Left lung (tissue), 10 donors: ENCODE results near the gene BDH2. TPM values are rescaled to one million over a fixed set of nuclear protein-coding genes. Genes with fewer than 3 reads are reported as not detected.

Source experiments
- ATAC-seq: fragments of 200-7000 bp; cut with Tn5 transposase; one replicate; pipeline ENCODE4 v1.9.1; 2020; ENCODE audit warnings: moderate library complexity
- DNase-seq, 4 donors: peaks; one replicate each; pipeline ENCODE4 v3.0.0-alpha.2; 2013 to 2020
- H3K27ac ChIP-seq, 2 donors: fragments of 200-600 bp; sonication (generic) in 1 of 2; one replicate each; pipeline versions ENCODE4 v1.5.0 to v1.8.0; 2020 to 2021
- H3K27me3 ChIP-seq, 2 donors: fragments of 200-600 bp; sonication (generic) in 1 of 2; one replicate each; pipeline versions ENCODE4 v1.5.0 to v1.8.0; 2020 to 2021
- H3K36me3 ChIP-seq, 2 donors: fragments of 200-600 bp; sonication (generic) in 1 of 2; one replicate each; pipeline versions ENCODE4 v1.5.0 to v1.8.0; 2020 to 2021
- H3K4me1 ChIP-seq, 2 donors: fragments of 200-600 bp; one replicate each; pipeline ENCODE4 v1.8.0; 2021
- H3K4me3 ChIP-seq, 2 donors: fragments of 200-600 bp; sonication (generic) in 1 of 2; one replicate each; pipeline versions ENCODE4 v1.5.0 to v1.8.0; 2020 to 2021; ENCODE audit warnings: mild to moderate bottlenecking in 1 of 2
- H3K9me3 ChIP-seq, 2 donors: fragments of 200-600 bp; sonication (generic) in 1 of 2; one replicate each; pipeline versions ENCODE4 v1.5.0 to v1.8.0; 2020 to 2021
- intact Hi-C, 2 donors: fragments of 100-400 bp; cut with DNase I; formaldehyde crosslinking; loops; one replicate each; pipeline versions ENCODE4 v1.11.2 to v1.14.2; 2022
- polyA plus RNA-seq, 6 donors: library from polyadenylated mRNA; unstranded; fragments of 120-200 nt; gene quantifications; one replicate each; pipeline ENCODE4 v1.2.1, GENCODE V29; 2013; ENCODE audit not compliant: insufficient read length in 6 of 6
- total RNA-seq, 2 donors: library from RNA; stranded (reverse); fragmentation: NEBNext Ultra II Directional; extraction: Animal tissue kit (Norgen Biotek cat#: 25700); gene quantifications; one replicate each; pipeline ENCODE4 v1.2.1, GENCODE V29; 2021
- TF ChIP-seq, protein P1 (sequence below), 2 donors: fragments of 200-600 bp; sonication (generic) in 1 of 2; IDR thresholded peaks; one replicate each; pipeline versions ENCODE4 v1.5.0 to v1.8.0; 2021; ENCODE audit warnings: antibody characterized with exemption in 2 of 2
- donor health status: DM: no; HTN: yes; CAD: no.
- donor health status: DM: no; HTN: no; CAD: no.

The BDH2 gene
- total and polyA plus RNA-seq, 8 donors = 27.2 to 138 (median 113) TPM

DNA sequence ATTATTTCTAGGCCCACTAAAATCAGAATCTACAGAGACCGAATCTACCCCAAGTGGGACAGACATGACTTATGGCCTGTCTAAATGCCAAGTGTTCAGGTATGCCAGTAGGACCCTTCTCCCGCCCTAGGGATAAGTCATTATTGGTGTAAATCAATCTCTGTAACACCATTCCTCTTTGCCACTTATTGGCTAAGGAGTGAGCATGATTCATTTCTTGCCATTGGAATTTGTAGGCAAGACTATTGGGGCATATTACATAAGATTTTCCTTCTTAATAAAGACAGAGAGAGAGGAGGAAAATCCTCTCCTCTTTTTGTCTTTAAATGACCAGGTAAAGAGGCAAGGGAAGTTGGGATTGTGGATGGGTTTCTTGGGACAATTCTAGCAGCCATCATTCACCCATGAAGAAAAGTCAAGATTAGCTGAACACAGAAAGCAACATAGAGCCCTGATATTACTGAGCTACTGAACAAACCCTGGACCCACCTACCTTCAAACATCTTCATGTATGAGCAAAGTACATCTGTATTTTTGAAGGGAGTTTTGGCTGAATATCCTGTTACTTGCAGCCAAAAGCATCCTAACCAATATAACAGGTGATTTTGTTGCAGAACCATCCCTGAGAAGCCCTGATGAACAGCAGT, 25.7 kb downstream of the BDH2 start:
- H3K9me3 ChIP-seq = no peaks in the 10 kb centered on the region
- no peak overlapping the region for H3K4me3 ChIP-seq
- TF ChIP-seq, protein P1, sequence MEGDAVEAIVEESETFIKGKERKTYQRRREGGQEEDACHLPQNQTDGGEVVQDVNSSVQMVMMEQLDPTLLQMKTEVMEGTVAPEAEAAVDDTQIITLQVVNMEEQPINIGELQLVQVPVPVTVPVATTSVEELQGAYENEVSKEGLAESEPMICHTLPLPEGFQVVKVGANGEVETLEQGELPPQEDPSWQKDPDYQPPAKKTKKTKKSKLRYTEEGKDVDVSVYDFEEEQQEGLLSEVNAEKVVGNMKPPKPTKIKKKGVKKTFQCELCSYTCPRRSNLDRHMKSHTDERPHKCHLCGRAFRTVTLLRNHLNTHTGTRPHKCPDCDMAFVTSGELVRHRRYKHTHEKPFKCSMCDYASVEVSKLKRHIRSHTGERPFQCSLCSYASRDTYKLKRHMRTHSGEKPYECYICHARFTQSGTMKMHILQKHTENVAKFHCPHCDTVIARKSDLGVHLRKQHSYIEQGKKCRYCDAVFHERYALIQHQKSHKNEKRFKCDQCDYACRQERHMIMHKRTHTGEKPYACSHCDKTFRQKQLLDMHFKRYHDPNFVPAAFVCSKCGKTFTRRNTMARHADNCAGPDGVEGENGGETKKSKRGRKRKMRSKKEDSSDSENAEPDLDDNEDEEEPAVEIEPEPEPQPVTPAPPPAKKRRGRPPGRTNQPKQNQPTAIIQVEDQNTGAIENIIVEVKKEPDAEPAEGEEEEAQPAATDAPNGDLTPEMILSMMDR (IDR thresholded peaks at IDR 0.05) = no peak
- intact Hi-C loops = no loop called here
- peaks cover 4 to 27% of the 10 kb centered on the region in 2 donors for H3K4me1 ChIP-seq
- no peak overlapping the region for H3K27ac ChIP-seq
- no peak for ATAC-seq
- peaks cover 0 to 14% of the 10 kb centered on the region in 2 donors for H3K27me3 ChIP-seq
- no peaks in the 10 kb centered on the region for H3K36me3 ChIP-seq
- DNase-seq = no peak

DNA sequence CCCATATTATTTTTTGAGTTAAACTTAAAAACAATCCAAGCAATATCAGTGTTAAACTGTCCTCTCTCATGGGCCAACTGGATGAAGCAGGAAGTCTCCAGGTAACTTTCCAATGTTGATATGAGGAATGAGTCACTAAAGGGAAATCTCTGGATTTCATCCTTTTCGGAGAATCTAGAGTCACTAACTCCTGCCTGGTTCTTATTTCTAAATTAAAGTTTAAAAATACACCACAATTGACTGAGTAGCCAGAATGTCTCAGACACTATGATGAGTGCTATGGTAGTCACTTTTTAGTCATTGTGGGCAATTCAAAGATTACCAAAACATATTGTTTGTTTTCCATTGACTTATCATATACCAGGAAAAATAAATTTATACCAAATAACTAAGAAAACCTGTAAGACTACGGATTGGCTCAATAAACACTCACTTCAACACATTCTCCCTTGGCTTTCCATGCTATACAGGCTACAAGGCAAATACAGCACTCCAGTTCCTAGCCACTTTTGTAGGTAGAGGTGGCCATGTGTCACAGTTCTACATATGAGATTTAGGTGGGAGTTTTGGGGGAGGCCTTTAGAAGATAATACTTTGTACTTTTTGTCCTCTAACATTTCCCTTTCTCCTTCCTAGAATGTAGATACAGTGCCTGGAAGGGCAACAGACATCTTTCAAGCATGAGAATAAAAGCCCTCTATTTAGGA, 31.6 kb downstream of the BDH2 start:
- H3K9me3 ChIP-seq = no peaks in the 10 kb centered on the region
- no peaks in the 10 kb centered on the region for H3K36me3 ChIP-seq
- ATAC-seq = no peak
- H3K27ac ChIP-seq = no peak overlapping the region
- H3K4me1 ChIP-seq = no peaks in the 10 kb centered on the region
- intact Hi-C loops = no loop called here
- H3K4me3 ChIP-seq = no peak overlapping the region
- TF ChIP-seq, protein P1 (IDR thresholded peaks at IDR 0.05) = no peak
- no peak for DNase-seq
- H3K27me3 ChIP-seq = no peaks in the 10 kb centered on the region

DNA sequence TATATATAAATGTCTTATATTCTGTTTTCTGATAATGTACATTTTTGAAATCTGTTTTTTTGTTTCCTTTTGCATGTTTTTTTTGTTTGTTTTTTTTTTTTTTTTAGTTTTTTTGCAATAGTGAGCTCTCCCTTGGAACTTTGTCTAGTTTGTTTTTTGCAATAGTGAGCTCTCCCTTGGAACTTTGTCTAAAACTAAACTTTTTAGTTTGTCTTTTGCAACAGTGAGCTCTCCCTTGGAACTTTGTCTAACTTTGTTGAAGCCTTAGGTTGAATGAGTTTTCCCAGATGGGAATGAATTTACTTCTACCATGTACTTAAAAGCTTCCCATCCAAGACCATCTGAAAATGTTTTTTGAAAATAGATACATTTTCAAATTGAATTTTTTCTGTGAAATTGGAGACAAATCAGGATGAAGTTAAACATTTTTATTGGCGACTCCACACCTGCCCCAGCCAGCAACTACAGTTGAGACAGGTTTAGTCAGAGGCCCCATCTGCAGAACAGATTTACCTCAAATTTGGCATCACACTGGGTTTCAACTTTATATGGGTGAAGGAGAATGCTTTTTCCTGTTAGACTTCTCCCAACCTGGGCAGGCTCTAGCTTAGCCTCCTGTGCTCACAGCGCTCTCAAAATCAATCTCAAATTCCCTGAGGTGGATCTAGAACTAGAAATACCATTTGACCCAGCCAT, 39.0 kb downstream of the BDH2 start:
- H3K9me3 ChIP-seq = no peaks in the 10 kb centered on the region

DNA sequence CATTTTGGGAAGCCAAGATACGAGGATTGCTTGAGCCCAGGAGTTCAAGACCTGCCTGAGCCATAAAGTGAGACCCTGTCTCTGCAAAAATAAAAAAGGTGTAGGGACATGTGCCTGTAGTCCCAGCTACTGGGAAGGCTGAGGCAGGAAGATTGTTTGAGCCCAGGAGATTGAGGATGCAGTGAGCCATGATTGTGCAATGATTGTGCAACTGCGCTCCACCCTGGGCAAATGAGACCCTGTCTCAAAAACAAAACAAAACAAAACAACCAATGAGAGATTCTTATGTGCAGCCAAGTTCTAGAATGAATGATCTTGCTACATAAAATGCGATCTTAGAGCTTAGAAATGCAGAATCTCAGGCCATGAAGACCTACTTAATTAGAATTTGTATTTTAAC, 45.6 kb downstream of the BDH2 start:
- TF ChIP-seq, protein P1 (IDR thresholded peaks at IDR 0.05) = no peak
- Histone ChIP-seq H3K9me3 (no peaks in the 10 kb centered on the region), H3K27me3 (no peaks in the 10 kb centered on the region), H3K4me3 (no peak overlapping the region), H3K4me1 (no peaks in the 10 kb centered on the region), H3K36me3 (peaks cover 0 to 6% of the 10 kb centered on the region in 2 donors), H3K27ac (no peak overlapping the region)
- intact Hi-C loops = no loop called here
- ATAC-seq = no peak
- no peak for DNase-seq

More for the DNA sequence above, 39.0 kb downstream of the BDH2 start:
- no peak overlapping the region for H3K27ac ChIP-seq
- DNase-seq = no peak
- intact Hi-C loops = no loop called here
- TF ChIP-seq, protein P1 (IDR thresholded peaks at IDR 0.05) = no peak
- H3K36me3 ChIP-seq = no peaks in the 10 kb centered on the region
- H3K4me3 ChIP-seq = no peak overlapping the region
- no peaks in the 10 kb centered on the region for H3K4me1 ChIP-seq
- H3K27me3 ChIP-seq = no peaks in the 10 kb centered on the region
- ATAC-seq = no peak

DNA sequence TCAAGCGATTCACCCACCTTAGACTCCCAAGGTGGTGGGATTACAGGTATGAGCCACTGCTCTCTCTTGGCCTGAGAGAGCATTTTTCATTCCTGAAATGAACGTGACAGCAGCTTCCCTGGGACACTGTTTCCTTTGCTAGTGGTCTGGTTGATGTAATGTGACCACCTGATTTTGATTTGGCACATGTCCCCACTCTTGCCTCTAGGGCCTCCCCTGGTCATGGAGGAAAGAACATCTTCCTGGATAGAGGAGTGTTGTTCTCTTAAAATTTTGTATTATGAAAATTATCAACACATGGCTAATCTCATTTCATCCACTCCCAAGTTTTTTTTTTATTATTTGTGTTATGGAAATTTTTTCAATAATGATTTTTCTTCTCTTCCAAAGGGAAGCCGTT, 46.9 kb downstream of the BDH2 start:
- ATAC-seq = no peak
- no peaks in the 10 kb centered on the region for H3K27me3 ChIP-seq

More for the DNA sequence above, 46.9 kb downstream of the BDH2 start:
- H3K4me1 ChIP-seq = no peaks in the 10 kb centered on the region
- intact Hi-C loops = no loop called here
- peaks cover 0 to 6% of the 10 kb centered on the region in 2 donors for H3K36me3 ChIP-seq
- TF ChIP-seq, protein P1 (IDR thresholded peaks at IDR 0.05) = no peak
- DNase-seq = no peak
- no peak overlapping the region for H3K4me3 ChIP-seq
- H3K27ac ChIP-seq = no peak overlapping the region
- H3K9me3 ChIP-seq = no peaks in the 10 kb centered on the region
